Liver (tissue), 3 donors: ENCODE results near the gene FOXN3.

Source experiments
- EGR1 ChIP-seq, 2 donors: IDR thresholded peaks; 2 replicates each; pipeline ENCODE4 v1.6.1; 2016 to 2018; ENCODE audit warnings: antibody characterized with exemption in 2 of 2, low read depth in 2 of 2
- FOXA1 ChIP-seq: IDR thresholded peaks from 2 replicates; pipeline ENCODE4 v1.6.1; 2016; ENCODE audit warnings: antibody characterized with exemption
- RAD21 ChIP-seq, 2 donors: IDR thresholded peaks; 2 replicates each; pipeline ENCODE4 v1.6.1; 2016; ENCODE audit warnings: antibody characterized with exemption in 2 of 2, mild to moderate bottlenecking in 2 of 2
- RXRA ChIP-seq, 2 donors: IDR thresholded peaks; 2 replicates each; pipeline ENCODE4 v1.6.1; 2017 to 2018; ENCODE audit warnings: antibody characterized with exemption in 2 of 2, mild to moderate bottlenecking in 1 of 2
- TAF1 ChIP-seq: conservative IDR thresholded peaks from 2 replicates; pipeline ENCODE4 v1.6.1; 2016; ENCODE audit warnings: antibody characterized with exemption, mild to moderate bottlenecking
- ZBTB33 ChIP-seq: IDR thresholded peaks from 2 replicates; pipeline ENCODE4 v1.6.1; 2016; ENCODE audit warnings: antibody characterized with exemption
- TF ChIP-seq, protein P1 (sequence below): IDR thresholded peaks from 2 replicates; pipeline ENCODE4 v1.6.1; 2016; ENCODE audit warnings: antibody characterized with exemption, mild to moderate bottlenecking
- TF ChIP-seq, protein P2 (sequence below): fragments of 150-350 bp; IDR thresholded peaks from 2 replicates; pipeline ENCODE4 v1.5.1; 2017; ENCODE audit warnings: improper control_type of control experiment, low read depth, low read length; ENCODE audit not compliant: missing input control
- TF ChIP-seq, protein P3 (sequence below): IDR thresholded peaks from 2 replicates; pipeline ENCODE4 v1.6.1; 2016; ENCODE audit warnings: antibody characterized with exemption
- donor health status: healthy.
- donor health status: healthy.

GRCh38 chr14:89288114-89288513 is 128.9 kb downstream of the FOXN3 start:
- TF ChIP-seq, protein P1, sequence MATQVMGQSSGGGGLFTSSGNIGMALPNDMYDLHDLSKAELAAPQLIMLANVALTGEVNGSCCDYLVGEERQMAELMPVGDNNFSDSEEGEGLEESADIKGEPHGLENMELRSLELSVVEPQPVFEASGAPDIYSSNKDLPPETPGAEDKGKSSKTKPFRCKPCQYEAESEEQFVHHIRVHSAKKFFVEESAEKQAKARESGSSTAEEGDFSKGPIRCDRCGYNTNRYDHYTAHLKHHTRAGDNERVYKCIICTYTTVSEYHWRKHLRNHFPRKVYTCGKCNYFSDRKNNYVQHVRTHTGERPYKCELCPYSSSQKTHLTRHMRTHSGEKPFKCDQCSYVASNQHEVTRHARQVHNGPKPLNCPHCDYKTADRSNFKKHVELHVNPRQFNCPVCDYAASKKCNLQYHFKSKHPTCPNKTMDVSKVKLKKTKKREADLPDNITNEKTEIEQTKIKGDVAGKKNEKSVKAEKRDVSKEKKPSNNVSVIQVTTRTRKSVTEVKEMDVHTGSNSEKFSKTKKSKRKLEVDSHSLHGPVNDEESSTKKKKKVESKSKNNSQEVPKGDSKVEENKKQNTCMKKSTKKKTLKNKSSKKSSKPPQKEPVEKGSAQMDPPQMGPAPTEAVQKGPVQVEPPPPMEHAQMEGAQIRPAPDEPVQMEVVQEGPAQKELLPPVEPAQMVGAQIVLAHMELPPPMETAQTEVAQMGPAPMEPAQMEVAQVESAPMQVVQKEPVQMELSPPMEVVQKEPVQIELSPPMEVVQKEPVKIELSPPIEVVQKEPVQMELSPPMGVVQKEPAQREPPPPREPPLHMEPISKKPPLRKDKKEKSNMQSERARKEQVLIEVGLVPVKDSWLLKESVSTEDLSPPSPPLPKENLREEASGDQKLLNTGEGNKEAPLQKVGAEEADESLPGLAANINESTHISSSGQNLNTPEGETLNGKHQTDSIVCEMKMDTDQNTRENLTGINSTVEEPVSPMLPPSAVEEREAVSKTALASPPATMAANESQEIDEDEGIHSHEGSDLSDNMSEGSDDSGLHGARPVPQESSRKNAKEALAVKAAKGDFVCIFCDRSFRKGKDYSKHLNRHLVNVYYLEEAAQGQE, result no peak
- TF ChIP-seq, protein P2, sequence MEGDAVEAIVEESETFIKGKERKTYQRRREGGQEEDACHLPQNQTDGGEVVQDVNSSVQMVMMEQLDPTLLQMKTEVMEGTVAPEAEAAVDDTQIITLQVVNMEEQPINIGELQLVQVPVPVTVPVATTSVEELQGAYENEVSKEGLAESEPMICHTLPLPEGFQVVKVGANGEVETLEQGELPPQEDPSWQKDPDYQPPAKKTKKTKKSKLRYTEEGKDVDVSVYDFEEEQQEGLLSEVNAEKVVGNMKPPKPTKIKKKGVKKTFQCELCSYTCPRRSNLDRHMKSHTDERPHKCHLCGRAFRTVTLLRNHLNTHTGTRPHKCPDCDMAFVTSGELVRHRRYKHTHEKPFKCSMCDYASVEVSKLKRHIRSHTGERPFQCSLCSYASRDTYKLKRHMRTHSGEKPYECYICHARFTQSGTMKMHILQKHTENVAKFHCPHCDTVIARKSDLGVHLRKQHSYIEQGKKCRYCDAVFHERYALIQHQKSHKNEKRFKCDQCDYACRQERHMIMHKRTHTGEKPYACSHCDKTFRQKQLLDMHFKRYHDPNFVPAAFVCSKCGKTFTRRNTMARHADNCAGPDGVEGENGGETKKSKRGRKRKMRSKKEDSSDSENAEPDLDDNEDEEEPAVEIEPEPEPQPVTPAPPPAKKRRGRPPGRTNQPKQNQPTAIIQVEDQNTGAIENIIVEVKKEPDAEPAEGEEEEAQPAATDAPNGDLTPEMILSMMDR, result no peak
- TF ChIP-seq RAD21 (IDR thresholded peaks at IDR 0.05) (no peak), ZBTB33 (no peak), TAF1 (no peak), RXRA (IDR thresholded peaks at IDR 0.05) (peak in 1 of 2 donors; percentile 16), EGR1 (IDR thresholded peaks at IDR 0.05; ENCODE audit: low read depth in 2 of 2) (no peak), FOXA1 (no peak)
- TF ChIP-seq, protein P3, sequence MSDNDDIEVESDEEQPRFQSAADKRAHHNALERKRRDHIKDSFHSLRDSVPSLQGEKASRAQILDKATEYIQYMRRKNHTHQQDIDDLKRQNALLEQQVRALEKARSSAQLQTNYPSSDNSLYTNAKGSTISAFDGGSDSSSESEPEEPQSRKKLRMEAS, result no peak
